Testis (tissue), 2 donors: ENCODE results near the gene BPIFA1.

ENCODE experiments used
- CTCF ChIP-seq, 3 experiments: fragments of 450-650 bp in 2 of 3; fragments of 200-600 bp in 1 of 3; sonication (generic) in 1 of 3; IDR thresholded peaks; one replicate each; pipeline ENCODE4 v1.5.1; 2016 to 2019; ENCODE audit warnings: antibody characterized with exemption in 3 of 3, mild to moderate bottlenecking in 2 of 3, moderate library complexity in 1 of 3
- POLR2A ChIP-seq: fragments of 450-650 bp; IDR thresholded peaks from one replicate; pipeline ENCODE4 v1.6.1; 2017; ENCODE audit warnings: antibody characterized with exemption, mild to moderate bottlenecking, moderate library complexity

GRCh38 chr20:33224399-33224798, 11.4 kb upstream of the BPIFA1 start:
- no peak for TF ChIP-seq CTCF (IDR thresholded peaks at IDR 0.05)
- no peak for TF ChIP-seq POLR2A
